GM18519 (cell line): ENCODE results near the gene ARHGAP1.

Experiments
- ATAC-seq: cut with Tn5 transposase; IDR thresholded peaks from one replicate; pipeline ENCODE4 v1.9.1; 2021; ENCODE audit warnings: mild to moderate bottlenecking, moderate library complexity; ENCODE audit not compliant: unreplicated experiment, low FRiP score

Gene ARHGAP1

DNA sequence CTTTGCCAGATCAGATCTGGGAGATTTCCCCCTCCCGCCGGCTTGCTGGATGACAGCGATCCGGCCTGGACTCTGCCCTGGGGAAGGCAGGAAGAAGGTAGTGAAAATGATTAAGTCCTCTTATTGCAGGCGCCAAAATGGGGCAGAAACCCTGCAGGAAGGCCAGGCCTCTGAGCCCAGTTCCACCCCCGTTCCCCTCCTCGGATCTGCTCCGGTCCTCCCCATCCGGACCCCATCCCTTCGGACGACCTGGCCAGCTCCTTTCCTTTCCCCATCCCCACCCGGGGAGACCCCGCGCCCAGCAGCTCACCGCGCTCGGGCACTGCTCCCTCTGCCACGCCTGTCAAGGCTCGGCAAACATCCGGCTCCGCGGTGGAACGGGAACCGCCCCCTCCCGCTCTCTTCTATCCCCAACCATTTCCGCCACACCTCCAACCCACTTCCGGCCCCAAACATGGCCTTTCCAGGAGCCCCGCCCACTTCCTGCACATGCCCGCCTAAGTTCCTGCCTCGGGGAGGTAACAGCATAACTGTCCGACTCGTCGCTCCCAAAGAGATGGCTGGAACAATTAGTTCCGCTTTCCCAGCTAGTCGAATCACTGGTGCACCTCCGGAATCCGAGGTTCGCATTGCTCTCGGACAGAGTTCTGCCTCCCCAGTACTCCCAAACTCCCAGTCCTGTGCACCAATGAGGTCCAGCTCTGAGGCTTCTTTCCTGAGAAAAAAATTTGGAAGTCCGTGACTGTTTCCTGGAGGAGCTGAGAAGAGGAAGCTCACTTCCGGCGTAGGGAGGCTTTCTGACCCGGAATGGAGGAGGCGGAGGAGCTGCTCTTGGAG, at the start of gene ARHGAP1, which contains the start of gene ZNF408:
ARHGAP1 (minus strand) TSS at position 379 of the 837 bp plus-strand sequence. CDS start 4,512 bp downstream, outside the sequence.
ZNF408 (plus strand) TSS at position 791 of the 837 bp plus-strand sequence; CDS start at position 808, 17 bp downstream.
- ATAC-seq: peak; percentile 76

DNA sequence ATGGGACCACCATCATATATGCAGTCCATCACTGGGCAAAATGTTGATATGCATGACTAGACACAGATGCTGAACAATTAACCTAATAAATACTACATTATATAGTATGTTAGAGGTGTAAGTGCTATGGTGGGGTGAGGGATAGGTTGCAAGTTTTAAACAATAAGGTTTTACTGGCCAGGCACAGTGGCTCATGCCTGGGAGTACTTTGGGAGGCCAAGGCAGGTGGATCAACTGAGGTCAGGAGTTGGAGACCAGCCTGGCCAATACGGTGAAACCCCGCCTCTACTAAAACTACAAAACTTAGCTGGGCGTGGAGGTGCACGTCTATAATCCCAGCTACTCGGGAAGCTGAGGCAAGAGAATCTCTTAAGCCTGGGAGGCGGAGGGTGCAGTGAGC, 46.7 kb upstream of the ARHGAP1 start:
- ATAC-seq: no peak

- ATAC-seq: no peak
These were observed 45.6 kb upstream of the ARHGAP1 start for GRCh38 chr11:46745995-46746394.

DNA sequence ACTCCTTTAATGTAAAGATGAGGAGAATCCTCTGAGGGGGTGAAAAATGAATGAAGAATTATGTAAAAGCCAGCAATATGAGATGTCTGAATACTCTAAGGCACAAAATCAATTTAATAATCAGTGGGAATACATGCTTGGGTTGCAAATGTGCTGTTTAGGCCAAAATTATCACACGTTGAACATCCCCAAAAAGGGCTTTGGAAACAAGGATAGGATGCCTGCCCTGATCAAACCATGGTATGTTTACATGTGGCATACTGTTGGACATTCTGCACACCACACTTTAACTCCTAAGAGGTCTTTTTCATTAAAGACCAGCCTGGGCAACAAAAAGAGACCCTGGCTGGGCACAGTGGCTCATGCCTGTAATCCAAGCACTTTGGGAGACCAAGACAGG, 44.9 kb upstream of the ARHGAP1 start:
- no peak for ATAC-seq

DNA sequence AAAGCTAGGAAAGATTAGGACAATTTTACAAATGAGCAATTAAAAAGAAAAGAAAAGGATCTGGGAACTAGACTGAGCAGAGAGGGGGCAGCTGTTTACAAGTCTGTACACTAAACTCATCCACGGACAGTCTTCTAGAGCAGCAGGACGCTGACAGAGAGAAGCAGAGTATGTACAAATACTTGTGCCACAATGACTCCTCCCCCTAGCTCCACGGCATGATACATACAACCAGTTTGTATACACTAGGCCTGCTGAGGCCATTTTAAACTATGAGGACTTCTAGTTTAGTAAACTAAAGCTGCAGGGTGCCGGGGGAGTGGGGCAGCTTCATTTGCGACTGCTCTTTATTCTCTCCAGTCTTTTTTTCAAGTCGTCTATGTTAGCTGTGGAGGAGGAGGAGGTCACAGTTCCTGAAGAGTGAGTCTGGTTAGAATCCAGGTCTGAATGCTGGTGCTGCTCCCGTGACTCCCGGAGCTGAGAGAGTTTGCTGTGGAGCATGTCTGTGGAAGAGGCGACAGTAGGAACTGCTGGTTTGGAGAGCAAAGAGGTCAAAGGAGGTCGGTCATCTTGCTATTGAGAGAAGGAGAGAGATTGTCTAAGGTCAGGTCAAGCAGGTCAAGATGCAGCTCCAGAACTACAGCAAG, 43.4 kb upstream of the ARHGAP1 start:
- ATAC-seq: no peak

GRCh38 chr11:46743043-46743442, 42.6 kb upstream of the ARHGAP1 start:
- no peak for ATAC-seq

GRCh38 chr11:46741600-46742484, 41.4 kb upstream of the ARHGAP1 start:
- no peak for ATAC-seq

DNA sequence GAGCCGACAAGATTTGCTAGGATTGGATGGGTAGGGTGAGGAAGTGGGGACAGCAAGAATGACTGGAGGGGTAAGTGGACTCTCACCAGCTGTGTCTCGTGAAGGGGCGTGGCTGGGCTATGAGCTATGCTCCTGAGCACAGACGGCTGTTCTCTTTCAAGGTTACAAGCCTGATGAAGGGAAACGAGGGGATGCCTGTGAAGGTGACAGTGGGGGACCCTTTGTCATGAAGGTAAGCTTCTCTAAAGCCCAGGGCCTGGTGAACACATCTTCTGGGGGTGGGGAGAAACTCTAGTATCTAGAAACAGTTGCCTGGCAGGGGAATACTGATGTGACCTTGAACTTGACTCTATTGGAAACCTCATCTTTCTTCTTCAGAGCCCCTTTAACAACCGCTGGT, 38.5 kb upstream of the ARHGAP1 start:
- ATAC-seq: no peak

- ATAC-seq: no peak
These were observed 37.3 kb upstream of the ARHGAP1 start for GRCh38 chr11:46737699-46738098.

DNA sequence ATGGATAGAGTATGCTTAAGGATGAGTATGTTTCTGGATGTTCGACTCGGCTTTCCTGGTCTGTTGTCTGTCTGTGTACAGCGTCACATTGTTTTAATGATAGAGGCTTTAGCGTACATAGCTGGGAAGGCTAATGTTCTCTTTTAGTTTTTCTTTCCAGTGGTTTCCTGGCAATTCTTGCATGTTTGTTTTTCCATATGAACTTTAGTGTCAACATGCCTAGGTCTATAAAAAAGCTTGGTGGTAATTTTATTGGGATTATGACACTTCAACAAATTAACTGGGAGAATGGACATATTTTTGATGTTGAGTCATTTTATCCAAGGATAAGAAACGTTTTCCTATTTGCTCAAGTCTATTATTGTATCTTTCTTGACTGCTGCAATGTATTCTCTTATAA, 36.2 kb upstream of the ARHGAP1 start:
- no peak for ATAC-seq

GRCh38 chr11:46736146-46736545, 35.7 kb upstream of the ARHGAP1 start:
- no peak for ATAC-seq

DNA sequence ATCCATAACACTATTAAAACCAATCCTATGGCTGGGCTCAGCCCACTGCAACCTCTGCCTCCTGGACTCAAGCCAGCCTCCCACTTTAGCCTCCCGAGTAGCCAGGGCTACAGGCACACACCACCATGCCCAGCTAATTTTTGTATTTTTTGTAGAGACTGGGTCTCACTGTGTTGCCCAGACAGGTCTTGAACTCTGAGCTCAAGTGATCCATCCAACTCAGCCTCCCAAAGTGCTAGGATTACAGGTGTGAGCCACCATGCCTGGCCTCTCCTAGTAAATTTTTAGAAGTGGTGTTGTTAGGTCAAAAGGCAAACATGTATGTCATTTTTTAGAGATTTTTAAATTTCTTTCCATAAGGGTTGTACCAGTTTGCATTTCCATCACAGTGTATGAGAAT, 32.8 kb upstream of the ARHGAP1 start:
- ATAC-seq: no peak

DNA sequence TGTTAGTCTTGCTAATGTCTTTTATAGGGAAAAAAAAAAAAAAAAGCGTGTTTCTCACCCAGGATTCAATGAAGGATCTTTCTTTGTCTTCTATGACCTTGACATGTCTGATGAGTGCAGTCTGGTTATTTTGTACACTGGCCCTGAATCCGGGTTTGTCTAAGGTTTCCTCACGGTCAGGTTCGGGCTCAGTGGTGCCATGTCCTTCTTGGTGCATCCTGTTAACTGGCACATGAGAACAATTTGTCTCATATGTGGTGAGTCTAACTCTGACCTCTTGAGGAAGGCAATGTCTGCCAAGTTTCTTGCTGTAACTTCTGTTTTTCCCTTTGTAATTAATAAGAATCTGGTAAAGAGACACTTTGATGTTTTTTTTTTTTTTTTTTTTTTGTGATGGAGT, 31.1 kb upstream of the ARHGAP1 start:
- no peak for ATAC-seq

DNA sequence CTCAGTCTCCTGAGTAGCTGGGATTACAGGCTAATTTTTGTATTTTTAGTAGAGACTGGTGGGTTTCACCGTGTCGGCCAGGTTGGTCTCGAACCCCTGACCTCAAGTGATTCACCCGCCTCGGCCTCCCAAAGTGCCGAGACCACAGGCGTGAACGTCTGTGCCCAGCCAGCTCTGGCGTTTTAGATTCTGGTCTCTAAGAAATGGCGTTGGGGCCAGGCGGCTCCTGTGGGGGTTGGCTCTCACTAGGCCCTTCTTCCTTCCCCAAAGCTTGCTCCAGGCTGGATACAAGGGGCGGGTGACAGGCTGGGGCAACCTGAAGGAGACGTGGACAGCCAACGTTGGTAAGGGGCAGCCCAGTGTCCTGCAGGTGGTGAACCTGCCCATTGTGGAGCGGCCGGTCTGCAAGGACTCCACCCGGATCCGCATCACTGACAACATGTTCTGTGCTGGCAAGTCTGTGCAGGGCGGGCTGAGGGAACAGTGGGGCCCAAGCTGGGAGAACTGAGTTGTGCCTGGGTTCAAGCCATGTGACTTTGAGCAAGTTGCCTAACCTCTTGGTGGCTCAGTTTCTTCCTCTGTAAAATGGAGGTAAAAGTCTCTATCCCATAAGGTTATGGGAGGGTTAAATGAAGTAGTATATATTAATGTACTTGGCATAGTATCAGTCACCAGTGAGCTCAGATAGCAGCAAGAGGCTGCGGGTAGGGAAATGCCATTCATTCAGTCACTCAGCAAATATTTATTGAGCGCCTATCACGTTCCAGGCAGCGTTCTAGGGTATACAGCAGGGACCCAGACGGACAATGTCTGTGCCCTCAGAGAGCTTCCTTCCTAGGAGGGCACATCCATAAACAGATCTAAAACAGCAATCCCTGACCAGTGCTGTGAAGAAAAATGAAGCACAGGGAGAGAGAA, 28.9 kb upstream of the ARHGAP1 start:
- no peak for ATAC-seq

- ATAC-seq: no peak
These were observed 28.2 kb upstream of the ARHGAP1 start for GRCh38 chr11:46728659-46729040.

DNA sequence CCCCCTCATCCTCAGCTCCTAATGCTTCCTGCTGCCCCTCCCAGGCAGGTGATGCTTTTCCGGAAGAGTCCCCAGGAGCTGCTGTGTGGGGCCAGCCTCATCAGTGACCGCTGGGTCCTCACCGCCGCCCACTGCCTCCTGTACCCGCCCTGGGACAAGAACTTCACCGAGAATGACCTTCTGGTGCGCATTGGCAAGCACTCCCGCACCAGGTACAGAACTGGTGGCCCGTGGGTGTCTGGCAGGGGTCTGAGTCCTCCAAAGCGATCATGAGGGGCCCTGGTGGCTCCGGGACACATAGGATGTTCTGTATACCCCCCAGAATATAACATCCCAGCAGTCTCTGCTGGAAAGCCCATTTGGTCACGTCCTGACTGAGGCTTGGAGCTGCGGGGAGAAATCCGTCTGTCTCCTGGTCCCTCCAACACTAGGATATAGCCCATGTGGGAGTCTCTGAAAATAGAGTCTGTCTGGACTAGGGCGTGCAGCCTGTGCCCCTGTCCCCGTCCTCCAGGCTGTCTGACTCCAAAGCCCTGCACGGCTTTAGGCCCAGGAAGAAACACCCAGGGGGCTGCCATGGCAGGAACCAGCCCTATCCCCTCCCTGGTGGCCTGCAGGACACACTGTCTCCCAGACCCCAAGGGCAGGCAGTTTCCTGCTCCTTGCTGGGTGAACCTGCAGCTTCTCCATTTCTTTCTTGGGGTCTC, 27.7 kb upstream of the ARHGAP1 start:
- no peak for ATAC-seq

- ATAC-seq: no peak
These were observed 25.9 kb upstream of the ARHGAP1 start for GRCh38 chr11:46726206-46726862.

DNA sequence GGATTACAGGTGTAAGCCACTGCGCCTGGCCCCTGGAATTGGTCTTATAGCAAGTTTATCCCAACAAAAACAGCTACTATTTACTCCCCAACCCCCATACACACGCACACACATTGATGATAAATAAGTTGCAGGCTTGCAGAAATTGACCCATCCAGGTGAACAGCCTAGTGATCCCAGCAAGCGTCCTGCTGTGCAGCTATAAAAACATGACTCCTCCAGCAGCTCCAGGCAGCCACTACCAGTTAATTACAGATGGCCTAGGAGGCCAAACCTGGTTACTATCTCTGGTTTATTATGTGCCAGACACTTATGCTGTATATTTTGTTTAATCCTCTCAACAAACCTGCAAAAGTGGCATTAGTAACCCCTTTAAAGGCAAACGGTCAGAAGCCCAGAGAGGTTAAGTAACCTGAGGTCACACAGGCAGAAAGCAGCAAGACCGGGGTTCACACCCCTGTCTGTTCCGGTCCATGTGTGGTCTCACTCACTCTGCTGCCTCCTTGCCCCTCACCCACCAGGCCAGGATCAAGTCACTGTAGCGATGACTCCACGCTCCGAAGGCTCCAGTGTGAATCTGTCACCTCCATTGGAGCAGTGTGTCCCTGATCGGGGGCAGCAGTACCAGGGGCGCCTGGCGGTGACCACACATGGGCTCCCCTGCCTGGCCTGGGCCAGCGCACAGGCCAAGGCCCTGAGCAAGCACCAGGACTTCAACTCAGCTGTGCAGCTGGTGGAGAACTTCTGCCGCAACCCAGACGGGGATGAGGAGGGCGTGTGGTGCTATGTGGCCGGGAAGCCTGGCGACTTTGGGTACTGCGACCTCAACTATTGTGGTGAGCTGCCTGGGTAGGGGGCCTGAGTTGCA, 25.2 kb upstream of the ARHGAP1 start:
- ATAC-seq: no peak
